Measurements from ENCODE around the gene TUT1.
A peak's percentile ranks its signal among the peaks of the same experiment; 100 is the strongest.
"Not testable (repeated sequence)": the region's sequence is repeated elsewhere in the genome, so short reads cannot be mapped to it uniquely, and the experiment has no call there.

Gene TUT1

GRCh38 chr11:62575156-62575555, 16.2 kb downstream of the TUT1 start:
- no peak for DNase-seq

GRCh38 chr11:62574363-62575071, 16.8 kb downstream of the TUT1 start:
- peak in 1 of 2 donors; percentile 16 for DNase-seq

- DNase-seq: peak; percentile 98 to 100
Observed at GRCh38 chr11:62573592-62574362, 17.5 kb downstream of the TUT1 start, which contains the start of gene EEF1G. Gene EEF1G (minus strand): TSS chr11:62573891. CDS start chr11:62573842, 49 bp downstream.

- no peak for DNase-seq
Observed at GRCh38 chr11:62573006-62573591, 18.2 kb downstream of the TUT1 start.

- DNase-seq: no peak
Observed at GRCh38 chr11:62572431-62572830, 18.9 kb downstream of the TUT1 start.

- DNase-seq: not testable (repeated sequence)
Observed at GRCh38 chr11:62571493-62571892, 19.8 kb downstream of the TUT1 start.

GRCh38 chr11:62570903-62571302, 20.4 kb downstream of the TUT1 start:
- DNase-seq: not testable (repeated sequence)

- no peak for DNase-seq
Observed at GRCh38 chr11:62569611-62570010, 21.7 kb downstream of the TUT1 start.

GRCh38 chr11:62567018-62567633, 24.2 kb downstream of the TUT1 start:
- no peak for DNase-seq

GRCh38 chr11:62566247-62566646, 25.1 kb downstream of the TUT1 start:
- DNase-seq: no peak

GRCh38 chr11:62565100-62565802, 26.1 kb downstream of the TUT1 start:
- DNase-seq: no peak

- DNase-seq: not testable (repeated sequence)
Observed at GRCh38 chr11:62561677-62562230, 29.6 kb downstream of the TUT1 start.

- DNase-seq: peak in 1 of 2 donors; percentile 35
Observed at GRCh38 chr11:62560566-62561103, 30.7 kb downstream of the TUT1 start.

- not testable (repeated sequence) for DNase-seq
Observed at GRCh38 chr11:62559626-62560025, 31.7 kb downstream of the TUT1 start.

- no peak for DNase-seq
Observed at GRCh38 chr11:62559204-62559603, 32.1 kb downstream of the TUT1 start.

- DNase-seq: no peak
Observed at GRCh38 chr11:62558669-62559068, 32.7 kb downstream of the TUT1 start.

GRCh38 chr11:62556875-62557631, 34.3 kb downstream of the TUT1 start:
- DNase-seq: no peak

GRCh38 chr11:62556108-62556874, 35.0 kb downstream of the TUT1 start:
- DNase-seq: peak; percentile 45 to 54

- no peak for DNase-seq
Observed at GRCh38 chr11:62555464-62556107, 35.7 kb downstream of the TUT1 start.

Measured in hippocampal formation (tissue), 2 donors.